GM21526 (cell line): ENCODE data around the gene NOA1.

Experiments
- ATAC-seq: cut with Tn5 transposase; IDR thresholded peaks from one replicate; pipeline ENCODE4 v1.9.1; 2021; ENCODE audit warnings: moderate library complexity; ENCODE audit not compliant: unreplicated experiment, low FRiP score

Gene NOA1

GRCh38 chr4:56977321-56978012 lies at the start of gene NOA1:
Gene NOA1, minus strand, starts transcription at chr4:56977606. Its CDS starts 21 bp downstream, at chr4:56977585.
- peak; percentile 83 for ATAC-seq

- ATAC-seq = no peak
Measured at GRCh38 chr4:57023104-57023503, 45.7 kb upstream of the NOA1 start.

GRCh38 chr4:57020467-57021101 lies 43.2 kb upstream of the NOA1 start:
- ATAC-seq = no peak

GRCh38 chr4:57018980-57019379 lies 41.6 kb upstream of the NOA1 start:
- ATAC-seq = no peak

GRCh38 chr4:57013543-57014120 lies 36.2 kb upstream of the NOA1 start:
- no peak for ATAC-seq

- no peak for ATAC-seq
Measured at GRCh38 chr4:56999751-57000150, 22.3 kb upstream of the NOA1 start.

- ATAC-seq = no peak
Measured at GRCh38 chr4:56995525-56995924, 18.1 kb upstream of the NOA1 start.

- ATAC-seq = no peak
Measured at GRCh38 chr4:56990109-56990905, 12.9 kb upstream of the NOA1 start.

- ATAC-seq = no peak
Measured at GRCh38 chr4:56986952-56987351, 9.5 kb upstream of the NOA1 start.

- ATAC-seq = no peak
Measured at GRCh38 chr4:56986192-56986591, 8.8 kb upstream of the NOA1 start.

GRCh38 chr4:56981795-56982201 lies 4.4 kb upstream of the NOA1 start:
- ATAC-seq = no peak

GRCh38 chr4:56979421-56980072 lies 2.1 kb upstream of the NOA1 start:
- no peak for ATAC-seq

- peak; percentile 48 for ATAC-seq
Measured at GRCh38 chr4:56978750-56979303, 1.4 kb upstream of the NOA1 start, which contains the start of gene POLR2B. Gene POLR2B, plus strand, starts transcription at chr4:56978896. Its CDS starts 90 bp downstream, at chr4:56978986.

GRCh38 chr4:56976837-56977320 lies 527 bp downstream of the NOA1 start:
- peak; percentile 29 for ATAC-seq

GRCh38 chr4:56976283-56976836 lies 1.0 kb downstream of the NOA1 start:
- no peak for ATAC-seq

GRCh38 chr4:56973336-56973735 lies 4.1 kb downstream of the NOA1 start:
- ATAC-seq = no peak

- ATAC-seq = no peak
Measured at GRCh38 chr4:56972809-56973208, 4.6 kb downstream of the NOA1 start.

GRCh38 chr4:56972389-56972788 lies 5.0 kb downstream of the NOA1 start:
- no peak for ATAC-seq

- no peak for ATAC-seq
Measured at GRCh38 chr4:56971383-56971782, 6.0 kb downstream of the NOA1 start.

GRCh38 chr4:56961107-56961500 lies 16.3 kb downstream of the NOA1 start:
- ATAC-seq = no peak
